Neural progenitor cell (in vitro differentiated cells): Measurements from ENCODE around the gene SEC24A. TPM values are rescaled to one million over a fixed set of nuclear protein-coding genes. Genes with fewer than 3 reads are reported as not detected.

Experiments
- DNase-seq: peaks from one replicate; pipeline ENCODE4 v3.0.0-alpha.2; 2016; ENCODE audit warnings: low spot score
- H2AFZ ChIP-seq: fragments of 200-600 bp; sonication (generic); replicated peaks from 2 replicates; pipeline ENCODE4 v1.6.1; 2016; ENCODE audit warnings: antibody characterized with exemption
- H3F3A ChIP-seq: fragments of 200-600 bp; sonication (generic); 2 replicates; pipeline ENCODE4 v1.6.1; 2016; ENCODE audit warnings: antibody characterized with exemption, low read depth
- H3K27ac ChIP-seq: fragments of 200-600 bp; sonication (generic); 2 replicates; pipeline ENCODE4 v1.5.1; 2016; ENCODE audit warnings: mild to moderate bottlenecking
- H3K27me3 ChIP-seq: fragments of 200-600 bp; sonication (generic); 2 replicates; pipeline ENCODE4 v1.6.1; 2016; ENCODE audit warnings: mild to moderate bottlenecking, moderate library complexity
- H3K36me3 ChIP-seq: fragments of 200-600 bp; sonication (generic); 2 replicates; pipeline ENCODE4 v1.5.1; 2016
- H3K4me1 ChIP-seq: fragments of 200-600 bp; sonication (generic); 2 replicates; pipeline ENCODE4 v1.6.1; 2016; ENCODE audit warnings: mixed run types
- H3K4me2 ChIP-seq: fragments of 200-600 bp; sonication (generic); 2 replicates; pipeline ENCODE4 v1.6.1; 2016
- H3K4me3 ChIP-seq: fragments of 200-600 bp; sonication (generic); 2 replicates; pipeline ENCODE4 v1.5.1; 2016
- H3K79me2 ChIP-seq: fragments of 200-600 bp; sonication (generic); 2 replicates; pipeline ENCODE4 v1.6.1; 2016; ENCODE audit warnings: low read depth
- H3K9ac ChIP-seq: fragments of 200-600 bp; sonication (generic); 2 replicates; pipeline ENCODE4 v1.6.1; 2016
- H3K9me3 ChIP-seq: fragments of 200-600 bp; sonication (generic); 2 replicates; pipeline ENCODE4 v1.5.1; 2016; ENCODE audit warnings: low read depth
- H4K20me1 ChIP-seq: fragments of 200-600 bp; sonication (generic); 2 replicates; pipeline ENCODE4 v1.6.1; 2016; ENCODE audit warnings: low read depth
- H3K27ac Mint-ChIP-seq: 3 replicates; pipeline ENCODE4 v1.8.0; 2021; ENCODE audit warnings: mixed read lengths
- H3K27me3 Mint-ChIP-seq: 2 replicates; pipeline ENCODE4 v1.8.0; 2022; ENCODE audit warnings: low read depth, mild to moderate bottlenecking, inconsistent platforms, moderate library complexity, mixed read lengths; ENCODE audit not compliant: insufficient read depth
- H3K36me3 Mint-ChIP-seq: 3 replicates; pipeline ENCODE4 v1.8.0; 2021; ENCODE audit warnings: mixed read lengths
- H3K4me1 Mint-ChIP-seq: 3 replicates; pipeline ENCODE4 v1.8.0; 2021; ENCODE audit warnings: mixed read lengths
- H3K4me3 Mint-ChIP-seq: 3 replicates; pipeline ENCODE4 v1.8.0; 2021; ENCODE audit warnings: mild to moderate bottlenecking, moderate library complexity, mixed read lengths
- H3K9me3 Mint-ChIP-seq: 3 replicates; pipeline ENCODE4 v1.8.0; 2020; ENCODE audit warnings: mixed read lengths
- EZH2 ChIP-seq: fragments of 200-600 bp; sonication (generic); IDR thresholded peaks from 2 replicates; pipeline ENCODE4 v1.6.1; 2017; ENCODE audit warnings: antibody characterized with exemption, mild to moderate bottlenecking, moderate library complexity
- EZH2phosphoT487 ChIP-seq: fragments of 200-600 bp; sonication (generic); IDR thresholded peaks from 2 replicates; pipeline ENCODE4 v1.6.1; 2017; ENCODE audit warnings: antibody characterized with exemption
- small RNA-seq: library from RNA; depleted of rRNA; stranded (forward); fragments of <200 nt; gene quantifications from one replicate; pipeline ENCODE3, GENCODE V24; 2015
- total RNA-seq: library from RNA; depleted of rRNA; stranded (reverse); fragments of >200 nt; gene quantifications from 2 replicates; pipeline ENCODE4 v1.2.3, GENCODE V29; 2015; ENCODE audit warnings: low replicate concordance
- TF ChIP-seq, protein P1 (sequence below): fragments of 200-600 bp; sonication (generic); IDR thresholded peaks from 2 replicates; pipeline ENCODE4 v1.5.1; 2017; ENCODE audit warnings: antibody characterized with exemption, mild to moderate bottlenecking

The SEC24A gene
- total RNA-seq, 1 donor from 2014 or later, result 14.3 TPM

- H4K20me1 ChIP-seq, result no peaks in the 10 kb centered on the region
- H3K4me3 ChIP-seq, result no peak overlapping the region
- no peak overlapping the region for H3K27ac ChIP-seq
- H3K9ac ChIP-seq, result no peak overlapping the region
- no peaks in the 10 kb centered on the region for H3K27me3 ChIP-seq
- Mint-ChIP-seq H3K27ac (no peak overlapping the region), H3K4me1 (no peaks in the 10 kb centered on the region), H3K9me3 (no peaks in the 10 kb centered on the region), H3K4me3 (no peak overlapping the region), H3K36me3 (peaks cover 27% of the 10 kb centered on the region), H3K27me3 (peaks cover 2% of the 10 kb centered on the region)
- TF ChIP-seq EZH2phosphoT487, result no peak
- TF ChIP-seq EZH2, result no peak
- TF ChIP-seq, protein P1, sequence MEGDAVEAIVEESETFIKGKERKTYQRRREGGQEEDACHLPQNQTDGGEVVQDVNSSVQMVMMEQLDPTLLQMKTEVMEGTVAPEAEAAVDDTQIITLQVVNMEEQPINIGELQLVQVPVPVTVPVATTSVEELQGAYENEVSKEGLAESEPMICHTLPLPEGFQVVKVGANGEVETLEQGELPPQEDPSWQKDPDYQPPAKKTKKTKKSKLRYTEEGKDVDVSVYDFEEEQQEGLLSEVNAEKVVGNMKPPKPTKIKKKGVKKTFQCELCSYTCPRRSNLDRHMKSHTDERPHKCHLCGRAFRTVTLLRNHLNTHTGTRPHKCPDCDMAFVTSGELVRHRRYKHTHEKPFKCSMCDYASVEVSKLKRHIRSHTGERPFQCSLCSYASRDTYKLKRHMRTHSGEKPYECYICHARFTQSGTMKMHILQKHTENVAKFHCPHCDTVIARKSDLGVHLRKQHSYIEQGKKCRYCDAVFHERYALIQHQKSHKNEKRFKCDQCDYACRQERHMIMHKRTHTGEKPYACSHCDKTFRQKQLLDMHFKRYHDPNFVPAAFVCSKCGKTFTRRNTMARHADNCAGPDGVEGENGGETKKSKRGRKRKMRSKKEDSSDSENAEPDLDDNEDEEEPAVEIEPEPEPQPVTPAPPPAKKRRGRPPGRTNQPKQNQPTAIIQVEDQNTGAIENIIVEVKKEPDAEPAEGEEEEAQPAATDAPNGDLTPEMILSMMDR, result no peak
- no peaks in the 10 kb centered on the region for H3F3A ChIP-seq
- no peaks in the 10 kb centered on the region for H3K4me1 ChIP-seq
- no peaks in the 10 kb centered on the region for H3K79me2 ChIP-seq
- H3K9me3 ChIP-seq, result no peaks in the 10 kb centered on the region
- DNase-seq, result no peak
- H3K36me3 ChIP-seq, result peaks cover 26% of the 10 kb centered on the region
- no peak overlapping the region for H3K4me2 ChIP-seq
- H2AFZ ChIP-seq, result no peak overlapping the region
Measured at GRCh38 chr5:134777366-134777765, 128.8 kb downstream of the SEC24A start.

Small RNAs within 50 kb of the gene (small RNA-seq; reads per million reads assigned to genes)
- gene RNU6-1164P, result not detected
- not detected for gene RNU6-1311P
- not detected for gene RNU6-757P

Other genes starting within 250 kb of the SEC24A start
- 61.7 and 78.9 TPM in 2 replicates for gene CDKN2AIPNL, start 236.9 kb upstream of the SEC24A start, total RNA-seq
- gene JADE2, start 123.1 kb upstream of the SEC24A start, total RNA-seq, result 1.7 and 2.3 TPM in 2 replicates
- 28.9 and 31.4 TPM in 2 replicates for gene SAR1B, start 16.0 kb upstream of the SEC24A start, total RNA-seq
- gene CAMLG, start 89.8 kb downstream of the SEC24A start, total RNA-seq, result 27.0 and 44.5 TPM in 2 replicates
- gene DDX46, start 110.0 kb downstream of the SEC24A start, total RNA-seq, result 54.9 and 79.1 TPM in 2 replicates
- 46.5 and 53.3 TPM in 2 replicates for gene C5orf24, start 197.2 kb downstream of the SEC24A start, total RNA-seq
- 36.6 and 52.2 TPM in 2 replicates for gene TXNDC15, start 225.6 kb downstream of the SEC24A start, total RNA-seq